Pancreas (tissue), 10 donors: ENCODE data around the gene DNAJC15. TPM values are rescaled to one million over a fixed set of nuclear protein-coding genes. Genes with fewer than 3 reads are reported as not detected.

ENCODE experiments used
- ATAC-seq, 4 donors: fragments of 200-7000 bp; cut with Tn5 transposase; one replicate each; pipeline versions ENCODE4 v1.8.0 to v1.9.1; 2020; ENCODE audit warnings: mild to moderate bottlenecking in 4 of 4, moderate library complexity in 4 of 4
- DNase-seq, 6 donors: peaks; one replicate each; pipeline ENCODE4 v3.0.0-alpha.2; 2020
- FAIRE-seq: peaks from 2 replicates; lab custom pipeline; 2012; peaks lifted over from hg19 to GRCh38; lab: Jason Lieb, UNC
- H3K27ac ChIP-seq, 4 donors: fragments of 200-600 bp; sonication (generic); 1 replicate in 3 of 4; 2 replicates in 1 of 4; pipeline versions ENCODE4 v1.5.0 to v1.8.0; 2020
- H3K27me3 ChIP-seq, 4 donors: fragments of 200-600 bp; one replicate each; pipeline ENCODE4 v1.8.0; 2021
- H3K36me3 ChIP-seq, 3 donors: fragments of 200-600 bp; sonication (generic) in 1 of 3; one replicate each; pipeline versions ENCODE4 v1.5.0 to v1.8.0; 2020 to 2021
- H3K4me1 ChIP-seq, 3 donors: fragments of 200-600 bp; one replicate each; pipeline ENCODE4 v1.8.0; 2021
- H3K4me3 ChIP-seq, 4 donors: fragments of 200-600 bp; sonication (generic) in 2 of 4; one replicate each; pipeline versions ENCODE4 v1.5.0 to v1.8.0; 2020 to 2021
- H3K9me3 ChIP-seq, 4 donors: fragments of 200-600 bp; one replicate each; pipeline ENCODE4 v1.8.0; 2021
- CTCF ChIP-seq, 4 donors: fragments of 200-600 bp; sonication (generic) in 3 of 4; IDR thresholded peaks; one replicate each; pipeline versions ENCODE4 v1.5.0 to v1.8.0; 2021; ENCODE audit warnings: antibody characterized with exemption in 4 of 4
- WGBS, 2 donors: extraction: QIAGEN DNeasy Blood & Tissue Kit; methylation state at CpG; one replicate each; pipeline ENCODE4 v1.1.7; 2013; 5-methylcytosine and 5-hydroxymethylcytosine counted together
- intact Hi-C, 3 donors: fragments of 100-400 bp; cut with DNase I; formaldehyde crosslinking; loops; one replicate each; pipeline versions ENCODE4 v1.11.1 to v1.14.2; 2022
- polyA plus RNA-seq, 2 donors: library from polyadenylated mRNA; stranded (reverse); fragments of 200-250 nt; gene quantifications; one replicate each; pipeline ENCODE4 v1.2.3, GENCODE V29; 2013
- total RNA-seq, 6 donors: library from RNA; stranded (reverse); fragmentation: NEBNext Ultra II Directional in 4 of 6; extraction: Animal tissue kit (Norgen Biotek cat#: 25700) in 4 of 6; gene quantifications; one replicate each; pipeline versions ENCODE4 v1.2.1 to v1.2.4, GENCODE V29; 2021 to 2023
- donor health status: healthy with polysubstance abuse.
- donor health status: DM: no; HTN: no; CAD: no; lungs with moderate emphysema.
- donor health status: DM: no; HTN: no; CAD: no.
- donor health status: control.
- donor health status: control.
- donor health status: Bipolar disorder and iron deficiency.
- donor health status: DM: yes; HTN: yes; CAD: no.
- donor health status: DM: no; HTN: no; CAD: no.
- donor health status: DM: no; HTN: no; CAD: no.
- donor health status: DM: yes; HTN: yes; CAD: no.

Gene DNAJC15
- total and polyA plus RNA-seq, 8 donors: 5.2 to 10.2 (median 6.8) TPM

GRCh38 chr13:43156916-43157315 lies 133.5 kb downstream of the DNAJC15 start:
- ATAC-seq (no peak), FAIRE-seq (no peak), DNase-seq (no peak)
- TF ChIP-seq CTCF (IDR thresholded peaks at IDR 0.05): no peak
- Histone ChIP-seq H3K36me3 (no peaks in the 10 kb centered on the region), H3K4me3 (no peak overlapping the region), H3K4me1 (no peaks in the 10 kb centered on the region), H3K9me3 (no peaks in the 10 kb centered on the region), H3K27ac (no peak overlapping the region), H3K27me3 (no peaks in the 10 kb centered on the region)
- intact Hi-C loops: no loop called here
- WGBS, 2 donors: 86 to 94% methylated on average over 2 of the region's 2 CpGs

- Histone ChIP-seq H3K4me3 (no peak overlapping the region), H3K9me3 (no peaks in the 10 kb centered on the region), H3K36me3 (no peaks in the 10 kb centered on the region), H3K27ac (no peak overlapping the region), H3K27me3 (no peaks in the 10 kb centered on the region), H3K4me1 (no peaks in the 10 kb centered on the region)
- DNase-seq (no peak), ATAC-seq (no peak), FAIRE-seq (no peak)
- TF ChIP-seq CTCF (IDR thresholded peaks at IDR 0.05): no peak
- WGBS, 2 donors: 23 to 61% methylated on average over 2 of the region's 2 CpGs
- intact Hi-C loops: no loop called here
These were observed 134.4 kb downstream of the DNAJC15 start for GRCh38 chr13:43157796-43158195.

- FAIRE-seq: no peak
- no peak for DNase-seq
- no peak for TF ChIP-seq CTCF (IDR thresholded peaks at IDR 0.05)
- no peaks in the 10 kb centered on the region for H3K27me3 ChIP-seq
- intact Hi-C loops: no loop called here
- 76 to 78% methylated on average over 3 of the region's 3 CpGs for WGBS, 2 donors
- H3K4me3 ChIP-seq: no peak overlapping the region
- no peaks in the 10 kb centered on the region for H3K36me3 ChIP-seq
- no peaks in the 10 kb centered on the region for H3K4me1 ChIP-seq
- ATAC-seq: no peak
- H3K9me3 ChIP-seq: no peaks in the 10 kb centered on the region
- no peak overlapping the region for H3K27ac ChIP-seq
These were observed 135.1 kb downstream of the DNAJC15 start for GRCh38 chr13:43158516-43158915.

- FAIRE-seq (no peak), DNase-seq (no peak), ATAC-seq (peak in 1 of 4 donors; percentile 22)
- 22 to 28% methylated on average over 3 of the region's 3 CpGs for WGBS, 2 donors
- Histone ChIP-seq H3K36me3 (no peaks in the 10 kb centered on the region), H3K9me3 (no peaks in the 10 kb centered on the region), H3K27me3 (no peaks in the 10 kb centered on the region), H3K27ac (no peak overlapping the region), H3K4me1 (no peaks in the 10 kb centered on the region), H3K4me3 (no peak overlapping the region)
- intact Hi-C loops: no loop called here
- TF ChIP-seq CTCF (IDR thresholded peaks at IDR 0.05): no peak
These were observed 135.7 kb downstream of the DNAJC15 start for GRCh38 chr13:43159026-43159461.

Other genes starting within 250 kb of the DNAJC15 start
- gene FAM216B, start 242.0 kb upstream of the DNAJC15 start, total RNA-seq: under 1 TPM in 1 of 6 donors, not detected in 5; 0.06 TPM
- gene FAM216B, start 242.0 kb upstream of the DNAJC15 start, polyA plus RNA-seq: not detected
- gene EPSTI1, start 31.3 kb upstream of the DNAJC15 start, total RNA-seq: 1 to 10 TPM in 5 of 6 donors, under 1 TPM in 1; 0.83 to 9.7 (median 2.1) TPM
- 1 to 10 TPM; 1.4 to 3.0 TPM for gene EPSTI1, start 31.3 kb upstream of the DNAJC15 start, polyA plus RNA-seq